CD14-positive monocyte (primary cell): ENCODE data around the gene KRT7. TPM values are rescaled to one million over a fixed set of nuclear protein-coding genes. Genes with fewer than 3 reads are reported as not detected.

Experiments
- DNase-seq, 3 donors: peaks; one replicate each; pipeline ENCODE4 v3.0.0-alpha.2; 2011 to 2022
- H2AFZ ChIP-seq: 2 replicates; pipeline ENCODE4 v1.6.0; 2012; ENCODE audit warnings: mild to moderate bottlenecking, low read depth, low read length, inconsistent platforms; ENCODE audit not compliant: insufficient read depth, poor library complexity, severe bottlenecking
- H3K27ac ChIP-seq, 2 donors: 1 replicate in 1 of 2; 2 replicates in 1 of 2; pipeline ENCODE4 v1.5.1; 2012 to 2013; ENCODE audit warnings: low read length in 2 of 2, control low read depth in 1 of 2, inconsistent platforms in 1 of 2, low read depth in 1 of 2, mild to moderate bottlenecking in 1 of 2
- H3K27me3 ChIP-seq, 2 donors: one replicate each; pipeline versions ENCODE4 v1.6.0 to v1.6.1; 2011 to 2013; ENCODE audit warnings: low read length in 2 of 2; ENCODE audit not compliant: control insufficient read depth in 2 of 2, insufficient read depth in 2 of 2
- H3K36me3 ChIP-seq, 2 donors: replicated peaks in 1 of 2; 1 replicate in 1 of 2; 2 replicates in 1 of 2; pipeline versions ENCODE4 v1.5.1 to v1.6.1; 2012 to 2013; ENCODE audit warnings: low read length in 2 of 2, control low read depth in 1 of 2, inconsistent platforms in 1 of 2, mild to moderate bottlenecking in 1 of 2; ENCODE audit not compliant: insufficient read depth in 2 of 2, control insufficient read depth in 1 of 2
- H3K4me1 ChIP-seq, 2 donors: 1 replicate in 1 of 2; 2 replicates in 1 of 2; pipeline versions ENCODE4 v1.5.1 to v1.6.1; 2012 to 2013; ENCODE audit warnings: low read length in 2 of 2, control low read depth in 1 of 2, inconsistent platforms in 1 of 2, mild to moderate bottlenecking in 1 of 2, moderate library complexity in 1 of 2; ENCODE audit not compliant: insufficient read depth in 2 of 2, control insufficient read depth in 1 of 2
- H3K4me2 ChIP-seq: replicated peaks from 2 replicates; pipeline ENCODE3; 2012; ENCODE audit warnings: low read length, moderate library complexity, mild to moderate bottlenecking; ENCODE audit not compliant: poor library complexity, severe bottlenecking; ENCODE audit errors: extremely low read depth
- H3K4me3 ChIP-seq, 3 experiments: fragments of 200-600 bp in 1 of 3; sonication (generic) in 1 of 3; replicated peaks in 1 of 3; 1 replicate in 2 of 3; 2 replicates in 1 of 3; pipeline ENCODE4 v1.5.1; 2011 to 2013; ENCODE audit warnings: low read length in 3 of 3, mild to moderate bottlenecking in 3 of 3, control low read depth in 2 of 3, low read depth in 2 of 3, inconsistent platforms in 1 of 3, moderate library complexity in 1 of 3
- H3K79me2 ChIP-seq: 2 replicates; pipeline ENCODE4 v1.6.0; 2012; ENCODE audit warnings: mild to moderate bottlenecking, control low read depth, inconsistent platforms, low read length, moderate library complexity; ENCODE audit not compliant: insufficient read depth
- H3K9ac ChIP-seq: 2 replicates; pipeline ENCODE4 v1.6.0; 2017; ENCODE audit warnings: low read length, mild to moderate bottlenecking; ENCODE audit not compliant: insufficient read depth, poor library complexity, severe bottlenecking
- H3K9me3 ChIP-seq, 2 donors: replicated peaks in 1 of 2; 1 replicate in 1 of 2; 2 replicates in 1 of 2; pipeline versions ENCODE4 v1.5.1 to v1.6.1; 2012 to 2013; ENCODE audit warnings: low read length in 2 of 2, control low read depth in 1 of 2; ENCODE audit not compliant: control insufficient read depth in 1 of 2, insufficient read depth in 1 of 2
- H4K20me1 ChIP-seq: 2 replicates; pipeline ENCODE4 v1.6.0; 2012; ENCODE audit warnings: mild to moderate bottlenecking, low read length, control low read depth, moderate library complexity; ENCODE audit not compliant: insufficient read depth
- H3K27ac Mint-ChIP-seq, 7 donors: one replicate each; pipeline ENCODE4 v1.8.0; 2020; ENCODE audit warnings: mild to moderate bottlenecking in 7 of 7, mixed read lengths in 7 of 7, moderate library complexity in 6 of 7, inconsistent platforms in 2 of 7
- H3K27me3 Mint-ChIP-seq, 3 donors: one replicate each; pipeline ENCODE4 v1.8.0; 2021 to 2022; ENCODE audit warnings: low read depth in 3 of 3, mild to moderate bottlenecking in 3 of 3, mixed read lengths in 3 of 3, moderate library complexity in 3 of 3, inconsistent platforms in 1 of 3
- H3K36me3 Mint-ChIP-seq, 2 donors: one replicate each; pipeline ENCODE4 v1.8.0; 2020; ENCODE audit warnings: mixed read lengths in 2 of 2, inconsistent platforms in 1 of 2, mild to moderate bottlenecking in 1 of 2
- H3K4me1 Mint-ChIP-seq: one replicate; pipeline ENCODE4 v1.8.0; 2020; ENCODE audit warnings: mild to moderate bottlenecking, mixed read lengths
- H3K4me3 Mint-ChIP-seq, 2 donors: one replicate each; pipeline ENCODE4 v1.8.0; 2020; ENCODE audit warnings: mild to moderate bottlenecking in 2 of 2, mixed read lengths in 2 of 2, moderate library complexity in 1 of 2
- H3K9me3 Mint-ChIP-seq, 7 donors: one replicate each; pipeline ENCODE4 v1.8.0; 2020 to 2022; ENCODE audit warnings: mixed read lengths in 7 of 7, mild to moderate bottlenecking in 6 of 7, moderate library complexity in 6 of 7, inconsistent platforms in 2 of 7
- CTCF ChIP-seq: fragments of 200-600 bp; IDR thresholded peaks from one replicate; pipeline ENCODE4 v1.8.0; 2022; ENCODE audit warnings: antibody characterized with exemption, mild to moderate bottlenecking
- WGBS: methylation state at CpG from one replicate; pipeline ENCODE4 v1.1.5; 2013; ENCODE audit warnings: missing lambda C conversion rate; ENCODE audit not compliant: insufficient coverage; 5-methylcytosine and 5-hydroxymethylcytosine counted together
- intact Hi-C, 2 donors: fragments of 100-400 bp; cut with micrococcal nuclease; formaldehyde crosslinking; loops; one replicate each; pipeline versions ENCODE4 v1.15.0 to v1.15.1; 2023
- polyA plus RNA-seq, 3 donors: library from polyadenylated mRNA; depleted of rRNA in 1 of 3; unstranded in 2 of 3; stranded (reverse) in 1 of 3; fragments of 300-500 nt in 2 of 3; fragments of >200 nt in 1 of 3; fragmentation: Illumina TruSeq in 2 of 3; gene quantifications; 1 replicate in 2 of 3; 2 replicates in 1 of 3; pipeline ENCODE4 v1.2.3, GENCODE V29; 2012 to 2021

Gene KRT7
- polyA plus RNA-seq, 3 donors: 1.3 to 2.7 TPM; not detected in 1

GRCh38 chr12:52204095-52204930 is 28.7 kb upstream of the KRT7 start:
- DNase-seq: no peak
- Histone ChIP-seq H3K4me2 (no peak overlapping the region), H3K27ac (peak overlapping the region; percentile 95 to 100), H3K36me3 (no peaks in the 10 kb centered on the region), H3K79me2 (no peaks in the 10 kb centered on the region), H3K4me3 (peak overlapping the region in 1 of 3 experiments; percentile 20), H3K9ac (peak overlapping the region; percentile 78), H2AFZ (peak overlapping the region; percentile 60), H3K4me1 (peaks cover 65 to 80% of the 10 kb centered on the region in 2 donors), H3K27me3 (no peaks in the 10 kb centered on the region), H4K20me1 (no peaks in the 10 kb centered on the region), H3K9me3 (no peaks in the 10 kb centered on the region)
- Mint-ChIP-seq H3K36me3 (peaks cover 3 to 5% of the 10 kb centered on the region in 2 donors), H3K27ac (peak overlapping the region; percentile 97 to 100 (median 99)), H3K27me3 (peaks cover 0 to 4% (median 0%) of the 10 kb centered on the region in 3 donors), H3K9me3 (peaks cover 0 to 2% (median 0%) of the 10 kb centered on the region in 7 donors), H3K4me1 (peaks cover 83% of the 10 kb centered on the region), H3K4me3 (no peak overlapping the region)
- WGBS: 92% methylated on average over 10 of the region's 18 CpGs
- no peak for TF ChIP-seq CTCF
- intact Hi-C loops: no loop called here

GRCh38 chr12:52204931-52205505 is 28.0 kb upstream of the KRT7 start:
- no peaks in the 10 kb centered on the region for H4K20me1 ChIP-seq
- no peaks in the 10 kb centered on the region for H3K36me3 ChIP-seq
- H3K79me2 ChIP-seq: no peaks in the 10 kb centered on the region
- intact Hi-C loops: no loop called here
- H2AFZ ChIP-seq: no peak overlapping the region
- Mint-ChIP-seq H3K27me3 (peaks cover 0 to 4% (median 0%) of the 10 kb centered on the region in 3 donors), H3K4me3 (no peak overlapping the region), H3K36me3 (peaks cover 3 to 5% of the 10 kb centered on the region in 2 donors), H3K27ac (peak overlapping the region in 5 of 7 donors; percentile 18 to 99 (median 77)), H3K9me3 (peaks cover 0 to 2% (median 0%) of the 10 kb centered on the region in 7 donors), H3K4me1 (peaks cover 83% of the 10 kb centered on the region)
- H3K27me3 ChIP-seq: no peaks in the 10 kb centered on the region
- no peak overlapping the region for H3K4me2 ChIP-seq
- no peaks in the 10 kb centered on the region for H3K9me3 ChIP-seq
- H3K4me1 ChIP-seq: peaks cover 57 to 79% of the 10 kb centered on the region in 2 donors
- TF ChIP-seq CTCF: no peak
- H3K9ac ChIP-seq: no peak overlapping the region
- H3K27ac ChIP-seq: peak overlapping the region in 1 of 2 donors; percentile 100
- DNase-seq: no peak
- no peak overlapping the region for H3K4me3 ChIP-seq
- whole genome bisulfite sequencing: 100% methylated on average over 3 of the region's 7 CpGs
